AG04449 (cell line): ENCODE data around the gene DYNC2H1.

ENCODE experiments used
- CTCF ChIA-PET: fragments of 350-600 bp; formaldehyde crosslinking; extraction: SDS; loops from one replicate; lab custom pipeline; 2021; ENCODE audit warnings: antibody characterized with exemption; lab: Yijun Ruan, JAX
- POLR2A ChIA-PET: fragments of 400-600, 350-600 bp; formaldehyde crosslinking; extraction: SDS; loops from one replicate; lab custom pipeline; 2020; ENCODE audit warnings: antibody characterized with exemption, inconsistent platforms; lab: Yijun Ruan, JAX
- DNase-seq: peaks from one replicate; pipeline ENCODE4 v3.0.0-alpha.2; 2010; ENCODE audit warnings: low read depth, low spot score
- H3K4me3 ChIP-seq: 2 replicates; pipeline ENCODE4 v1.5.1; 2011; ENCODE audit warnings: low read depth, mild to moderate bottlenecking, control low read depth, low read length
- TF ChIP-seq, protein P1 (sequence below): IDR thresholded peaks from one replicate; pipeline ENCODE4 v1.5.1; 2011; ENCODE audit warnings: mild to moderate bottlenecking, moderate library complexity, low read length, control low read depth, inconsistent platforms; ENCODE audit not compliant: insufficient read depth; ENCODE audit errors: missing control alignments

DYNC2H1 gene

DNA sequence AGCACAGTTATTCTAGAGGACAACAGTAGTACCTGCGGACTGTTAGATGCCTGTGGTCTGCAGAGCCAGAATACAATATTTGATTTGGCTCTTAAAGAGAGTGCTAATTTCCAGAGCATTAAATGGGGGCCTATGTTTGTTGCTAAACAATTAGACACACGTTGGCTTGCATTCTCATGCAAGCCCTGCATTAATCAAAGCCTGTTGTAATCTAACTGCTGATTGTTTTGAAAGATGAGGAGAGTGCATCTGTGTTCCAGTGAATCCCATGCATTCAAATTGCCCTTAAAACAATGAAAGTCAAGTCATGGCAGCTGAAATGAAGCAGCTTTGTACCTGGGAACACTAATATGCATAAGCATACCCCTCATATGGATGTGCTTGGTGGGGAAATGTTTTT lies 419.4 kb downstream of the DYNC2H1 start:
- TF ChIP-seq, protein P1, sequence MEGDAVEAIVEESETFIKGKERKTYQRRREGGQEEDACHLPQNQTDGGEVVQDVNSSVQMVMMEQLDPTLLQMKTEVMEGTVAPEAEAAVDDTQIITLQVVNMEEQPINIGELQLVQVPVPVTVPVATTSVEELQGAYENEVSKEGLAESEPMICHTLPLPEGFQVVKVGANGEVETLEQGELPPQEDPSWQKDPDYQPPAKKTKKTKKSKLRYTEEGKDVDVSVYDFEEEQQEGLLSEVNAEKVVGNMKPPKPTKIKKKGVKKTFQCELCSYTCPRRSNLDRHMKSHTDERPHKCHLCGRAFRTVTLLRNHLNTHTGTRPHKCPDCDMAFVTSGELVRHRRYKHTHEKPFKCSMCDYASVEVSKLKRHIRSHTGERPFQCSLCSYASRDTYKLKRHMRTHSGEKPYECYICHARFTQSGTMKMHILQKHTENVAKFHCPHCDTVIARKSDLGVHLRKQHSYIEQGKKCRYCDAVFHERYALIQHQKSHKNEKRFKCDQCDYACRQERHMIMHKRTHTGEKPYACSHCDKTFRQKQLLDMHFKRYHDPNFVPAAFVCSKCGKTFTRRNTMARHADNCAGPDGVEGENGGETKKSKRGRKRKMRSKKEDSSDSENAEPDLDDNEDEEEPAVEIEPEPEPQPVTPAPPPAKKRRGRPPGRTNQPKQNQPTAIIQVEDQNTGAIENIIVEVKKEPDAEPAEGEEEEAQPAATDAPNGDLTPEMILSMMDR, result no peak
- no peak overlapping the region for H3K4me3 ChIP-seq
- ChIA-PET CTCF (interaction anchor here (1.0 kb wide), 1 partner anchor 10 kb away, joined by 4 read pairs; no protein-coding TSS in a partner anchor), POLR2A (interaction anchor here (0.6 to 0.8 kb wide), 2 partner anchors 94 to 252 kb away, joined by 3 read pairs; no protein-coding TSS in a partner anchor)
- DNase-seq, result no peak

DNA sequence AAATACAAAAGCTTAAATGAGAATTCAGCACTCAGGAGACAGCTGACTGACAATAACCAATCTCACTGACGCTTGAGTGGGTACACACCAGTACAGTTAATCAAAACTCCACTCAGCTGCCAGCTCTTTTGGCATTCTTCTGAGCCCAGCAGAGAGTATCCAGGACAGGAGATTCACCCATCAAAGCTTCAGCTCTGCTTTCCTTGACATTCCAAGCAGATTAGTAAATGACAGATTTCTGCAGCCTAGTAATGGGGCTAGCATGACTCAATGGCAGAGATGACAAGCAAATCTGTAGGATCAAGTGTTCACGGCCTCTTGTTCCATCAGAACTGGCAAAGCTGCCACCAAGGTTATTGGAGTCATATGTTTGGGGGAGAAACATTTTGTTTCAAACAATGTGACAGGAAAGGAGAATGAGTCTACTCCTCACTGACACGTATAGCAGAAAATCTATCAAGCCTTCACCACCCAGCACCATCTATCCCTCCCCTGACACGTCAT lies 420.0 kb downstream of the DYNC2H1 start:
- no peak overlapping the region for H3K4me3 ChIP-seq
- TF ChIP-seq, protein P1, result no peak
- ChIA-PET CTCF (interaction anchor here (1.0 kb wide), 1 partner anchor 9 kb away, joined by 4 read pairs; no protein-coding TSS in a partner anchor), POLR2A (interaction anchor here (0.6 to 0.8 kb wide), 2 partner anchors 95 to 253 kb away, joined by 3 read pairs; no protein-coding TSS in a partner anchor)
- DNase-seq, result peak; percentile 57
